B cell (primary cell): Measurements from ENCODE around the gene MEAF6. TPM values are rescaled to one million over a fixed set of nuclear protein-coding genes. Genes with fewer than 3 reads are reported as not detected.

Source experiments
- ATAC-seq: fragments of 200-7000 bp; cut with Tn5 transposase; one replicate; pipeline ENCODE4 v1.10.0; 2021; ENCODE audit warnings: low read depth, mild to moderate bottlenecking, moderate number of reproducible peaks, moderate library complexity
- CTCF ChIA-PET: fragments of 350-600 bp; sonication (Branson Sonifier 250); formaldehyde crosslinking; loops from one replicate; lab custom pipeline; 2021; ENCODE audit warnings: antibody characterized with exemption, inconsistent platforms; lab: Charles Lee
- POLR2A ChIA-PET: fragments of 350-600 bp; sonication (Branson Sonifier 250); formaldehyde crosslinking; loops from one replicate; lab custom pipeline; 2021; ENCODE audit warnings: antibody characterized with exemption; lab: Charles Lee
- DNase-seq: peaks from one replicate; pipeline ENCODE4 v3.0.0; 2013
- H2AFZ ChIP-seq: 2 replicates; pipeline ENCODE4 v1.6.1; 2012; ENCODE audit warnings: mild to moderate bottlenecking, low read depth, low read length; ENCODE audit not compliant: insufficient read depth, poor library complexity, severe bottlenecking
- H3K27ac ChIP-seq, 2 donors: 1 replicate in 1 of 2; 2 replicates in 1 of 2; pipeline ENCODE4 v1.5.1; 2012 to 2013; ENCODE audit warnings: low read length in 2 of 2, mild to moderate bottlenecking in 2 of 2, moderate library complexity in 1 of 2
- H3K27me3 ChIP-seq, 4 experiments: fragments of 200-600 bp in 1 of 4; sonication (generic) in 1 of 4; replicated peaks in 1 of 4; 1 replicate in 2 of 4; 2 replicates in 2 of 4; pipeline versions ENCODE4 v1.6.1 to v1.7.0; 2013 to 2016; ENCODE audit warnings: low read length in 3 of 4, mild to moderate bottlenecking in 2 of 4, mixed read lengths in 1 of 4, moderate library complexity in 1 of 4; ENCODE audit not compliant: insufficient read depth in 4 of 4, control insufficient read depth in 3 of 4; ENCODE audit errors: control extremely low read depth in 1 of 4
- H3K36me3 ChIP-seq, 2 experiments: replicated peaks in 1 of 2; 1 replicate in 1 of 2; 2 replicates in 1 of 2; pipeline versions ENCODE4 v1.6.1 to v1.7.1; 2013; ENCODE audit warnings: low read length in 1 of 2; ENCODE audit not compliant: insufficient read depth in 2 of 2, control insufficient read depth in 1 of 2; ENCODE audit errors: control extremely low read depth in 1 of 2, extremely low read depth in 1 of 2
- H3K4me1 ChIP-seq, 2 donors: fragments of 200-600 bp in 1 of 2; sonication (generic) in 1 of 2; 1 replicate in 1 of 2; 2 replicates in 1 of 2; pipeline versions ENCODE4 v1.5.1 to v1.6.1; 2013 to 2017; ENCODE audit warnings: low read length in 2 of 2; ENCODE audit not compliant: control insufficient read depth in 2 of 2, insufficient read depth in 2 of 2
- H3K4me2 ChIP-seq: replicated peaks from 2 replicates; pipeline ENCODE3; 2012; ENCODE audit warnings: mild to moderate bottlenecking, low read depth, low read length; ENCODE audit not compliant: poor library complexity, severe bottlenecking
- H3K4me3 ChIP-seq, 5 experiments: fragments of 200-600 bp in 1 of 5; sonication (generic) in 1 of 5; 1 replicate in 3 of 5; 2 replicates in 2 of 5; pipeline versions ENCODE4 v1.5.1 to v1.7.0; 2011 to 2016; ENCODE audit warnings: low read length in 4 of 5, mild to moderate bottlenecking in 4 of 5, low read depth in 2 of 5, control low read depth in 1 of 5, moderate library complexity in 1 of 5; ENCODE audit not compliant: insufficient read depth in 1 of 5; ENCODE audit errors: control extremely low read depth in 1 of 5, extremely low read depth in 1 of 5
- H3K79me2 ChIP-seq: fragments of 200-600 bp; sonication (generic); one replicate; pipeline ENCODE4 v1.6.0; 2016; ENCODE audit warnings: low read length; ENCODE audit not compliant: control insufficient read depth, insufficient read depth
- H3K9ac ChIP-seq: fragments of 200-600 bp; sonication (generic); 2 replicates; pipeline ENCODE4 v1.6.1; 2017; ENCODE audit warnings: mild to moderate bottlenecking, low read length, moderate library complexity
- H3K9me3 ChIP-seq, 3 donors: one replicate each; pipeline versions ENCODE4 v1.6.1 to v1.7.1; 2013; ENCODE audit warnings: low read length in 2 of 3; ENCODE audit not compliant: control insufficient read depth in 2 of 3, insufficient read depth in 1 of 3; ENCODE audit errors: control extremely low read depth in 1 of 3
- H4K20me1 ChIP-seq: 2 replicates; pipeline ENCODE4 v1.6.0; 2012; ENCODE audit warnings: mild to moderate bottlenecking, low read length; ENCODE audit not compliant: insufficient read depth, control insufficient read depth, poor library complexity, severe bottlenecking
- H3K27ac Mint-ChIP-seq: one replicate; pipeline ENCODE4 v1.8.0; 2021; ENCODE audit warnings: mixed read lengths
- H3K27me3 Mint-ChIP-seq: one replicate; pipeline ENCODE4 v1.8.0; 2021; ENCODE audit warnings: mixed read lengths
- H3K4me1 Mint-ChIP-seq: one replicate; pipeline ENCODE4 v1.8.0; 2021; ENCODE audit warnings: mixed read lengths
- H3K4me3 Mint-ChIP-seq: one replicate; pipeline ENCODE4 v1.8.0; 2021; ENCODE audit warnings: mixed read lengths
- H3K9me3 Mint-ChIP-seq: one replicate; pipeline ENCODE4 v1.8.0; 2022; ENCODE audit warnings: mixed read lengths; ENCODE audit not compliant: insufficient read depth
- EZH2 ChIP-seq: IDR thresholded peaks from 2 replicates; pipeline ENCODE4 v1.6.1; 2012; ENCODE audit warnings: borderline replicate concordance, low read depth, mild to moderate bottlenecking, moderate library complexity, low read length; ENCODE audit not compliant: insufficient read depth, poor library complexity, severe bottlenecking
- WGBS: methylation state at CpG from one replicate; pipeline ENCODE4 v1.1.5; 2013; ENCODE audit warnings: missing lambda C conversion rate; ENCODE audit not compliant: insufficient coverage; 5-methylcytosine and 5-hydroxymethylcytosine counted together
- intact Hi-C: fragments of 100-400 bp; cut with micrococcal nuclease; formaldehyde crosslinking; loops from one replicate; pipeline ENCODE4 v1.10.0; 2022
- polyA plus RNA-seq: library from polyadenylated mRNA; depleted of rRNA; stranded (reverse); fragments of >200 nt; gene quantifications from 2 replicates; pipeline ENCODE4 v1.2.3, GENCODE V29; 2012
- total RNA-seq, 2 donors: library from RNA; stranded (reverse); fragments of 120-200 nt in 1 of 2; gene quantifications; 1 replicate in 1 of 2; 2 replicates in 1 of 2; pipeline versions ENCODE4 v1.2.3 to v1.2.4, GENCODE V29; 2013 to 2022
- TF ChIP-seq, protein P1 (sequence below): fragments of 200-600 bp; IDR thresholded peaks from one replicate; pipeline ENCODE4 v1.8.0; 2022; ENCODE audit warnings: antibody characterized with exemption, mild to moderate bottlenecking

The MEAF6 gene
- total and polyA plus RNA-seq, 2 donors (not counting 1 experiment from before 2014, with no cell fraction given) = 52.5 to 84.2 TPM

- Histone ChIP-seq H3K4me3 (no peak overlapping the region), H3K27ac (no peak overlapping the region), H3K27me3 (peaks cover 0 to 2% (median 0%) of the 10 kb centered on the region in 4 experiments), H3K4me1 (peaks cover 0 to 6% of the 10 kb centered on the region in 2 donors), H3K79me2 (no peaks in the 10 kb centered on the region), H2AFZ (no peak overlapping the region), H3K9ac (no peak overlapping the region), H3K36me3 (no peaks in the 10 kb centered on the region), H3K4me2 (no peak overlapping the region), H4K20me1 (no peaks in the 10 kb centered on the region), H3K9me3 (no peaks in the 10 kb centered on the region)
- Mint-ChIP-seq H3K9me3 (no peaks in the 10 kb centered on the region), H3K4me3 (no peak overlapping the region), H3K27me3 (no peaks in the 10 kb centered on the region), H3K4me1 (peaks cover 4% of the 10 kb centered on the region), H3K27ac (no peak overlapping the region)
- intact Hi-C loops = no loop called here
- WGBS = 100% methylated on average over 1 of the region's 3 CpGs
- DNase-seq (no peak), ATAC-seq (no peak)
- TF ChIP-seq, protein P1, sequence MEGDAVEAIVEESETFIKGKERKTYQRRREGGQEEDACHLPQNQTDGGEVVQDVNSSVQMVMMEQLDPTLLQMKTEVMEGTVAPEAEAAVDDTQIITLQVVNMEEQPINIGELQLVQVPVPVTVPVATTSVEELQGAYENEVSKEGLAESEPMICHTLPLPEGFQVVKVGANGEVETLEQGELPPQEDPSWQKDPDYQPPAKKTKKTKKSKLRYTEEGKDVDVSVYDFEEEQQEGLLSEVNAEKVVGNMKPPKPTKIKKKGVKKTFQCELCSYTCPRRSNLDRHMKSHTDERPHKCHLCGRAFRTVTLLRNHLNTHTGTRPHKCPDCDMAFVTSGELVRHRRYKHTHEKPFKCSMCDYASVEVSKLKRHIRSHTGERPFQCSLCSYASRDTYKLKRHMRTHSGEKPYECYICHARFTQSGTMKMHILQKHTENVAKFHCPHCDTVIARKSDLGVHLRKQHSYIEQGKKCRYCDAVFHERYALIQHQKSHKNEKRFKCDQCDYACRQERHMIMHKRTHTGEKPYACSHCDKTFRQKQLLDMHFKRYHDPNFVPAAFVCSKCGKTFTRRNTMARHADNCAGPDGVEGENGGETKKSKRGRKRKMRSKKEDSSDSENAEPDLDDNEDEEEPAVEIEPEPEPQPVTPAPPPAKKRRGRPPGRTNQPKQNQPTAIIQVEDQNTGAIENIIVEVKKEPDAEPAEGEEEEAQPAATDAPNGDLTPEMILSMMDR = no peak
- TF ChIP-seq EZH2 = no peak
- POLR2A ChIA-PET = interaction anchor here (0.7 to 1.6 kb wide), 4 partner anchors 15 to 109 kb away, joined by 3 to 5 read pairs (median 4); partner anchors contain the start of gene ZC3H12A
- CTCF ChIA-PET = interaction anchor here (1.0 to 13.7 kb wide), 3 partner anchors 22 to 217 kb away, joined by 5 to 690 read pairs (median 21); partner anchors contain the start of genes MEAF6 and ZC3H12A
Observed at GRCh38 chr1:37458551-37458950, 56.0 kb downstream of the MEAF6 start.

- DNase-seq = no peak
- Mint-ChIP-seq H3K4me3 (no peak overlapping the region), H3K27ac (no peak overlapping the region), H3K27me3 (no peaks in the 10 kb centered on the region), H3K4me1 (peaks cover 4% of the 10 kb centered on the region), H3K9me3 (no peaks in the 10 kb centered on the region)
- Histone ChIP-seq H3K79me2 (no peaks in the 10 kb centered on the region), H3K4me3 (no peak overlapping the region), H3K4me1 (peaks cover 0 to 6% of the 10 kb centered on the region in 2 donors), H3K36me3 (no peaks in the 10 kb centered on the region), H3K9ac (no peak overlapping the region), H3K27ac (no peak overlapping the region), H3K4me2 (no peak overlapping the region), H3K27me3 (peaks cover 0 to 2% (median 0%) of the 10 kb centered on the region in 4 experiments), H3K9me3 (no peaks in the 10 kb centered on the region), H2AFZ (no peak overlapping the region), H4K20me1 (no peaks in the 10 kb centered on the region)
- TF ChIP-seq, protein P1 = no peak
- no peak for TF ChIP-seq EZH2
- intact Hi-C loops = no loop called here
- ChIA-PET POLR2A (no interaction called here), CTCF (interaction anchor here (1.1 to 13.7 kb wide), 6 partner anchors 9 to 224 kb away, joined by 3 to 690 read pairs (median 23); partner anchors contain the start of genes MEAF6 and ZC3H12A)
- no peak for ATAC-seq
Observed at GRCh38 chr1:37456614-37457013, 58.0 kb downstream of the MEAF6 start.
